Vagina (tissue), 2 donors: ENCODE results near the gene G6PC3.
A peak's percentile ranks its signal among the peaks of the same experiment; 100 is the strongest.

ENCODE experiments used
- POLR2A ChIP-seq, 2 donors: fragments of 450-650 bp; IDR thresholded peaks; one replicate each; pipeline ENCODE4 v1.6.1; 2017; ENCODE audit warnings: antibody characterized with exemption in 2 of 2, mild to moderate bottlenecking in 2 of 2, moderate library complexity in 2 of 2
- POLR2AphosphoS5 ChIP-seq, 2 donors: sonication (generic); formaldehyde crosslinking; IDR thresholded peaks; one replicate each; pipeline ENCODE4 v1.9.0; 2017; ENCODE audit warnings: antibody characterized with exemption in 2 of 2, mild to moderate bottlenecking in 2 of 2, low read depth in 1 of 2; ENCODE audit not compliant: insufficient read depth in 1 of 2
- TF ChIP-seq, protein P1 (sequence below), 3 experiments: fragments of 450-650 bp in 2 of 3; fragments of 200-600 bp in 1 of 3; sonication (generic) in 1 of 3; IDR thresholded peaks; one replicate each; pipeline ENCODE4 v1.5.1; 2017 to 2019; ENCODE audit warnings: antibody characterized with exemption in 3 of 3, mild to moderate bottlenecking in 2 of 3, moderate library complexity in 2 of 3

GRCh38 chr17:44086364-44087311 lies 16.1 kb downstream of the G6PC3 start:
- no peak for TF ChIP-seq POLR2A (IDR thresholded peaks at IDR 0.05)
- TF ChIP-seq POLR2AphosphoS5 (IDR thresholded peaks at IDR 0.05; ENCODE audit: insufficient read depth in 1 of 2, low read depth in 1 of 2) = peak in 1 of 2 donors; percentile 22
- TF ChIP-seq, protein P1, sequence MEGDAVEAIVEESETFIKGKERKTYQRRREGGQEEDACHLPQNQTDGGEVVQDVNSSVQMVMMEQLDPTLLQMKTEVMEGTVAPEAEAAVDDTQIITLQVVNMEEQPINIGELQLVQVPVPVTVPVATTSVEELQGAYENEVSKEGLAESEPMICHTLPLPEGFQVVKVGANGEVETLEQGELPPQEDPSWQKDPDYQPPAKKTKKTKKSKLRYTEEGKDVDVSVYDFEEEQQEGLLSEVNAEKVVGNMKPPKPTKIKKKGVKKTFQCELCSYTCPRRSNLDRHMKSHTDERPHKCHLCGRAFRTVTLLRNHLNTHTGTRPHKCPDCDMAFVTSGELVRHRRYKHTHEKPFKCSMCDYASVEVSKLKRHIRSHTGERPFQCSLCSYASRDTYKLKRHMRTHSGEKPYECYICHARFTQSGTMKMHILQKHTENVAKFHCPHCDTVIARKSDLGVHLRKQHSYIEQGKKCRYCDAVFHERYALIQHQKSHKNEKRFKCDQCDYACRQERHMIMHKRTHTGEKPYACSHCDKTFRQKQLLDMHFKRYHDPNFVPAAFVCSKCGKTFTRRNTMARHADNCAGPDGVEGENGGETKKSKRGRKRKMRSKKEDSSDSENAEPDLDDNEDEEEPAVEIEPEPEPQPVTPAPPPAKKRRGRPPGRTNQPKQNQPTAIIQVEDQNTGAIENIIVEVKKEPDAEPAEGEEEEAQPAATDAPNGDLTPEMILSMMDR (IDR thresholded peaks at IDR 0.05) = no peak
